Endothelial cell of umbilical vein (primary cell): ENCODE results near the gene GGA3. TPM values are rescaled to one million over a fixed set of nuclear protein-coding genes. Genes with fewer than 3 reads are reported as not detected.

Experiments used
- BruUV-seq: library from RNA; stranded (reverse); fragments of 400-500 nt; replicated peaks from 2 replicates; lab custom pipeline; 2021; lab: Mats Ljungman, UMichigan
- CTCF ChIA-PET: fragments of 300-600, 350-600 bp; sonication (Branson Sonifier 250); formaldehyde crosslinking; loops from one replicate; lab custom pipeline; 2021; ENCODE audit warnings: antibody characterized with exemption, inconsistent platforms; lab: Charles Lee
- POLR2A ChIA-PET: fragments of 300-600, 350-600 bp; sonication (Branson Sonifier 250); formaldehyde crosslinking; loops from one replicate; lab custom pipeline; 2021; ENCODE audit warnings: antibody characterized with exemption, inconsistent platforms; lab: Charles Lee
- DNase-seq: peaks from one replicate; pipeline ENCODE4 v3.0.0-alpha.2; 2011; ENCODE audit warnings: low read depth, low spot score
- FAIRE-seq: peaks from 2 replicates; lab custom pipeline; 2011; peaks lifted over from hg19 to GRCh38; lab: Jason Lieb, UNC
- H2AFZ ChIP-seq: 2 replicates; pipeline ENCODE4 v1.6.0; 2012; ENCODE audit warnings: low read depth, low read length, control low read depth, inconsistent platforms
- H3K27ac ChIP-seq: 2 replicates; pipeline ENCODE4 v1.5.1; 2011; ENCODE audit warnings: low read depth, mild to moderate bottlenecking, control low read depth, low read length, moderate library complexity; ENCODE audit not compliant: insufficient read depth
- H3K27me3 ChIP-seq, 2 experiments: 2 replicates each; pipeline versions ENCODE4 v1.6.0 to v1.6.1; 2011; ENCODE audit warnings: low read length in 2 of 2, mixed read lengths in 1 of 2; ENCODE audit not compliant: control insufficient read depth in 2 of 2, insufficient read depth in 2 of 2
- H3K36me3 ChIP-seq, 2 experiments: 2 replicates in 1 of 2; 3 replicates in 1 of 2; pipeline ENCODE4 v1.5.1; 2011; ENCODE audit warnings: low read length in 2 of 2, mild to moderate bottlenecking in 1 of 2, moderate library complexity in 1 of 2; ENCODE audit not compliant: control insufficient read depth in 2 of 2, insufficient read depth in 2 of 2; ENCODE audit errors: extremely low read depth in 1 of 2
- H3K4me1 ChIP-seq: 3 replicates; pipeline ENCODE4 v1.5.1; 2011; ENCODE audit warnings: mild to moderate bottlenecking, low read length; ENCODE audit not compliant: control insufficient read depth, insufficient read depth; ENCODE audit errors: extremely low read depth
- H3K4me2 ChIP-seq: 2 replicates; pipeline ENCODE4 v1.6.1; 2011; ENCODE audit warnings: low read length, control low read depth, mixed read lengths; ENCODE audit not compliant: insufficient read depth
- H3K4me3 ChIP-seq, 3 experiments: fragments of 200-600 bp in 1 of 3; sonication (generic), shearing (Covaris generic) in 1 of 3; replicated peaks in 1 of 3; 2 replicates each; pipeline ENCODE4 v1.5.1; 2011 to 2016; ENCODE audit warnings: control low read depth in 3 of 3, low read length in 3 of 3, mild to moderate bottlenecking in 2 of 3, inconsistent platforms in 1 of 3, low read depth in 1 of 3, moderate library complexity in 1 of 3; ENCODE audit not compliant: insufficient read depth in 1 of 3
- H3K79me2 ChIP-seq: 2 replicates; pipeline ENCODE4 v1.6.0; 2012; ENCODE audit warnings: low read length, inconsistent platforms; ENCODE audit not compliant: control insufficient read depth, insufficient read depth
- H3K9ac ChIP-seq: replicated peaks from 2 replicates; pipeline ENCODE3; 2011; ENCODE audit warnings: low read length, control low read depth; ENCODE audit not compliant: insufficient read depth; ENCODE audit errors: extremely low read depth
- H3K9me1 ChIP-seq: replicated peaks from 3 replicates; pipeline ENCODE4 v1.6.0; 2011; ENCODE audit warnings: mild to moderate bottlenecking, low read length; ENCODE audit not compliant: control insufficient read depth, insufficient read depth; ENCODE audit errors: extremely low read depth
- H3K9me3 ChIP-seq: replicated peaks from 2 replicates; pipeline ENCODE4 v1.5.1; 2012; ENCODE audit warnings: low read length, inconsistent platforms; ENCODE audit not compliant: control insufficient read depth, insufficient read depth
- H4K20me1 ChIP-seq: replicated peaks from 2 replicates; pipeline ENCODE3; 2011; ENCODE audit warnings: mild to moderate bottlenecking, low read length; ENCODE audit not compliant: control insufficient read depth, insufficient read depth; ENCODE audit errors: extremely low read depth
- FOS ChIP-seq: IDR thresholded peaks from 2 replicates; pipeline ENCODE4 v1.6.1; 2011; ENCODE audit warnings: mild to moderate bottlenecking, low read length, moderate library complexity, borderline replicate concordance; ENCODE audit not compliant: insufficient read depth
- GATA2 ChIP-seq: IDR thresholded peaks from 2 replicates; pipeline ENCODE4 v1.7.0; 2011; ENCODE audit warnings: low read depth, mild to moderate bottlenecking, moderate library complexity, mixed read lengths, low read length; ENCODE audit not compliant: insufficient read length, insufficient read depth
- JUN ChIP-seq: IDR thresholded peaks from 2 replicates; pipeline ENCODE4 v1.6.1; 2011; ENCODE audit warnings: borderline replicate concordance, low read depth; ENCODE audit not compliant: insufficient read length, insufficient read depth
- POLR2A ChIP-seq: IDR thresholded peaks from 2 replicates; pipeline ENCODE4 v1.6.1; 2012; ENCODE audit warnings: low read depth, mild to moderate bottlenecking, control low read depth, low read length
- POLR2AphosphoS5 ChIP-seq: IDR thresholded peaks from 2 replicates; pipeline ENCODE4 v1.6.1; 2012; ENCODE audit warnings: low read depth, mild to moderate bottlenecking, control low read depth, low read length, moderate library complexity; ENCODE audit not compliant: insufficient read depth
- dilution Hi-C: fragments of 300-500 bp; cut with MboI; formaldehyde crosslinking; loops from one replicate; pipeline ENCODE4 v1.15.0; 2019; ENCODE audit warnings: low sequenced_read_pairs; ENCODE audit not compliant: extremely low pct_ligation_motif_present
- intact Hi-C: fragments of 100-400 bp; cut with micrococcal nuclease; formaldehyde crosslinking; loops from one replicate; pipeline ENCODE4 v1.10.0; 2022
- polyA plus RNA-seq, 4 experiments: library from polyadenylated mRNA; depleted of rRNA in 3 of 4; stranded (reverse) in 3 of 4; unstranded in 1 of 4; fragments of >200 nt; gene quantifications; 2 replicates each; pipeline versions ENCODE4 v1.2.1 to v1.2.3, GENCODE V29; 2011 to 2012; ENCODE audit warnings: missing spikeins in 1 of 4
- total RNA-seq: library from RNA; stranded (reverse); gene quantifications from 2 replicates; pipeline ENCODE4 v1.2.3, GENCODE V29; 2021
- TF ChIP-seq, protein P1 (sequence below): IDR thresholded peaks from 2 replicates; pipeline ENCODE4 v1.6.1; 2011; ENCODE audit not compliant: insufficient read depth, insufficient read length
- TF ChIP-seq, protein P2 (sequence below), 2 donors: IDR thresholded peaks; 1 replicate in 1 of 2; 2 replicates in 1 of 2; pipeline ENCODE4 v1.5.1; 2011; ENCODE audit warnings: low read length in 2 of 2, mild to moderate bottlenecking in 2 of 2, moderate library complexity in 2 of 2, control low read depth in 1 of 2, inconsistent platforms in 1 of 2, low read depth in 1 of 2; ENCODE audit not compliant: insufficient read depth in 1 of 2; ENCODE audit errors: extremely low read depth in 1 of 2

The GGA3 gene
- total and polyA plus RNA-seq, 2 donors (not counting 3 experiments of a cell fraction or from before 2014, with no cell fraction given), result 41.2 to 62.9 TPM

DNA sequence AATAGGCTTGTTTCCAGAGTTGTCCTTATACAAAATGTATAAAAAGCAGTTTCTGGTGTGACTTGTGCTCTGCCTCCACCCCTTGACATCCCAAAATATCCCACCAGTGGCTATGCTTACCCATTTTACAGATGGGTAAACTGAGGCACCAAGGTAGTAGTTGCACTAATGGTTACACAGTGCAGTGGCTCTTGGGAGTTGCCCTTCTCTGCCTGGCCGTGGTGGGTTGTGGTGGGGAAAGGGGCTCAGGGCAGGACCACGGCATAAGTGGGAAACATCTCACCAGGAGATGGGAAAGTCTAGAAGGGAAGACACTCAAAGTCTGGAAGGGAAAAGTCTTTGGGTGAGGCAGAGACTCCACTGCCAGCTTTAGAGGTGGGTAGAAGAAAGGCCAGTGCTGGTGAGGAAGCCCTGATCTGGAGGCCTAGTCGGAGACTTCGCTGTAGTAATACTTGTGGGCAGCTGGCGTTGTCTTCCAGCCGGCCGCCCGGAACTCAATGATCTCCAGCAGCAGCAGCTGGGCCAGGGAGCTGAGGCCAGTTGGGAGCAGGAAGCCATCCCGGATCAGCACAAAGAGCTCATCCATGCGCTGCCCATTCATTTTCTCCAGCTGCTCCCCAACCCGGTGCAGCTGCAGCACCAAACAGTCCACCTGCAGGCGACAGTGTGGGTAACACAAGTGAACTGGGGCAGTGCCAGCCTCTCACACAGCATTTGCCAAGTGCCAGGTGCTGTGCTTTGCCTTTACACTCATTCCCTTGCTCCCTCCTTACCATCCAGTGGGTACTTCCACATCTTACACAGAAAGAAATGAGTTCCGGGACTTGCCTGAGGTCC is 5.1 kb upstream of the GGA3 start:
- CTCF ChIA-PET, result interaction anchor here (0.7 kb wide), 1 partner anchor 26 kb away, joined by 3 read pairs; no protein-coding TSS in a partner anchor
- no TSS peak for BruUV-seq
- Histone ChIP-seq H3K27me3 (no peaks in the 10 kb centered on the region), H3K9me3 (no peaks in the 10 kb centered on the region), H3K4me2 (peak overlapping the region; percentile 26), H3K9me1 (no peaks in the 10 kb centered on the region), H3K79me2 (peaks cover 18% of the 10 kb centered on the region), H3K4me3 (no peak overlapping the region), H4K20me1 (no peaks in the 10 kb centered on the region), H3K9ac (no peak overlapping the region), H2AFZ (no peak overlapping the region), H3K4me1 (peaks cover 46% of the 10 kb centered on the region), H3K36me3 (peaks cover 3 to 13% of the 10 kb centered on the region in 2 experiments), H3K27ac (peak overlapping the region; percentile 80)
- dilution Hi-C loops, result no loop called here
- intact Hi-C loops, result loop anchor here (1.0 kb wide), 1 partner anchor 23 kb away; the partner anchor contains the start of gene SLC25A19
- TF ChIP-seq GATA2, result no peak
- TF ChIP-seq, protein P1, sequence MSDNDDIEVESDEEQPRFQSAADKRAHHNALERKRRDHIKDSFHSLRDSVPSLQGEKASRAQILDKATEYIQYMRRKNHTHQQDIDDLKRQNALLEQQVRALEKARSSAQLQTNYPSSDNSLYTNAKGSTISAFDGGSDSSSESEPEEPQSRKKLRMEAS, result no peak
- TF ChIP-seq JUN, result no peak
- TF ChIP-seq, protein P2, sequence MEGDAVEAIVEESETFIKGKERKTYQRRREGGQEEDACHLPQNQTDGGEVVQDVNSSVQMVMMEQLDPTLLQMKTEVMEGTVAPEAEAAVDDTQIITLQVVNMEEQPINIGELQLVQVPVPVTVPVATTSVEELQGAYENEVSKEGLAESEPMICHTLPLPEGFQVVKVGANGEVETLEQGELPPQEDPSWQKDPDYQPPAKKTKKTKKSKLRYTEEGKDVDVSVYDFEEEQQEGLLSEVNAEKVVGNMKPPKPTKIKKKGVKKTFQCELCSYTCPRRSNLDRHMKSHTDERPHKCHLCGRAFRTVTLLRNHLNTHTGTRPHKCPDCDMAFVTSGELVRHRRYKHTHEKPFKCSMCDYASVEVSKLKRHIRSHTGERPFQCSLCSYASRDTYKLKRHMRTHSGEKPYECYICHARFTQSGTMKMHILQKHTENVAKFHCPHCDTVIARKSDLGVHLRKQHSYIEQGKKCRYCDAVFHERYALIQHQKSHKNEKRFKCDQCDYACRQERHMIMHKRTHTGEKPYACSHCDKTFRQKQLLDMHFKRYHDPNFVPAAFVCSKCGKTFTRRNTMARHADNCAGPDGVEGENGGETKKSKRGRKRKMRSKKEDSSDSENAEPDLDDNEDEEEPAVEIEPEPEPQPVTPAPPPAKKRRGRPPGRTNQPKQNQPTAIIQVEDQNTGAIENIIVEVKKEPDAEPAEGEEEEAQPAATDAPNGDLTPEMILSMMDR (IDR thresholded peaks at IDR 0.05; ENCODE audit: extremely low read depth in 1 of 2, insufficient read depth in 1 of 2, low read depth in 1 of 2, low read length in 2 of 2), result no peak
- TF ChIP-seq FOS, result no peak
- no peak for TF ChIP-seq POLR2A
- no peak for TF ChIP-seq POLR2AphosphoS5
- peak; percentile 73 for FAIRE-seq
- POLR2A ChIA-PET, result interaction anchor here (0.5 to 1.1 kb wide), 2 partner anchors 23 to 127 kb away, joined by 3 to 4 read pairs; partner anchors contain the start of gene SLC25A19
- DNase-seq, result peak; percentile 37
